Liver (tissue), 3 donors: ENCODE results near the gene SMARCC1.

Source experiments
- CTCF ChIP-seq: fragments of 150-350 bp; IDR thresholded peaks from 2 replicates; pipeline ENCODE4 v1.5.1; 2017; ENCODE audit warnings: improper control_type of control experiment, low read depth, low read length; ENCODE audit not compliant: missing input control
- JUND ChIP-seq, 2 donors: IDR thresholded peaks; 2 replicates each; pipeline ENCODE4 v1.6.1; 2016; ENCODE audit warnings: antibody characterized with exemption in 2 of 2
- MAX ChIP-seq: IDR thresholded peaks from 2 replicates; pipeline ENCODE4 v1.6.1; 2016; ENCODE audit warnings: antibody characterized with exemption
- YY1 ChIP-seq: IDR thresholded peaks from 2 replicates; pipeline ENCODE4 v1.6.1; 2016; ENCODE audit warnings: antibody characterized with exemption, mild to moderate bottlenecking
- donor health status: healthy.
- donor health status: healthy.

GRCh38 chr3:47794544-47794943, 12.9 kb upstream of the SMARCC1 start:
- no peak for TF ChIP-seq JUND (IDR thresholded peaks at IDR 0.05)
- no peak for TF ChIP-seq CTCF
- TF ChIP-seq MAX = no peak
- no peak for TF ChIP-seq YY1
